ENCODE data around the gene PLET1.

PLET1 gene

GRCh38 chr11:112255067-112255720 lies 5.5 kb downstream of the PLET1 start:
- no peak for TF ChIP-seq CTCF (IDR thresholded peaks at IDR 0.05)

GRCh38 chr11:112253605-112254242 lies 6.9 kb downstream of the PLET1 start:
- TF ChIP-seq CTCF (IDR thresholded peaks at IDR 0.05): no peak

- no peak for TF ChIP-seq CTCF (IDR thresholded peaks at IDR 0.05)
These were observed 10.6 kb downstream of the PLET1 start for GRCh38 chr11:112249871-112250610.

- no peak for TF ChIP-seq CTCF (IDR thresholded peaks at IDR 0.05)
These were observed 12.5 kb downstream of the PLET1 start for GRCh38 chr11:112248201-112248600.

GRCh38 chr11:112247201-112247600 lies 13.5 kb downstream of the PLET1 start:
- no peak for TF ChIP-seq CTCF (IDR thresholded peaks at IDR 0.05)

- TF ChIP-seq CTCF (IDR thresholded peaks at IDR 0.05): no peak
These were observed 19.2 kb downstream of the PLET1 start for GRCh38 chr11:112241486-112241885.

GRCh38 chr11:112238041-112238440 lies 22.6 kb downstream of the PLET1 start:
- TF ChIP-seq CTCF (IDR thresholded peaks at IDR 0.05): no peak

All from LNCAP (cell line).